SU-DHL-6 (cell line): ENCODE results near the gene IL6R.

Experiments used
- H2AFZ ChIP-seq: fragments of 200-600 bp; sonication (generic); 2 replicates; pipeline ENCODE4 v1.6.1; 2014; ENCODE audit warnings: low read depth, mild to moderate bottlenecking, moderate library complexity, mixed read lengths, antibody characterized with exemption, low read length; ENCODE audit not compliant: severe bottlenecking
- H3F3A ChIP-seq: fragments of 200-600 bp; shearing (Covaris generic); 2 replicates; pipeline ENCODE4 v1.6.0; 2016; ENCODE audit warnings: antibody characterized with exemption, mild to moderate bottlenecking; ENCODE audit not compliant: insufficient read depth
- H3K27ac ChIP-seq: fragments of 200-600 bp; sonication (generic); 2 replicates; pipeline ENCODE4 v1.5.1; 2016; ENCODE audit warnings: low read depth, mild to moderate bottlenecking, low read length, moderate library complexity, mixed read lengths
- H3K27me3 ChIP-seq: fragments of 200-600 bp; sonication (generic), shearing (Covaris generic); 2 replicates; pipeline ENCODE4 v1.6.0; 2014; ENCODE audit warnings: mild to moderate bottlenecking, low read length
- H3K36me3 ChIP-seq: fragments of 200-600 bp; sonication (generic); 2 replicates; pipeline ENCODE4 v1.6.1; 2014; ENCODE audit warnings: mild to moderate bottlenecking, low read length, mixed read lengths
- H3K4me2 ChIP-seq: fragments of 300-600, 200-600 bp; shearing (Covaris generic), sonication (generic); 2 replicates; pipeline ENCODE4 v1.6.0; 2014; ENCODE audit warnings: low read length, low read depth, mild to moderate bottlenecking; ENCODE audit not compliant: poor library complexity, severe bottlenecking
- H3K4me3 ChIP-seq: fragments of 200-600 bp; sonication (generic); 2 replicates; pipeline ENCODE4 v1.5.1; 2014; ENCODE audit warnings: antibody characterized with exemption, low read length, mild to moderate bottlenecking, mixed read lengths; ENCODE audit not compliant: insufficient read depth, poor library complexity, severe bottlenecking
- H3K79me2 ChIP-seq: fragments of 200-600 bp; sonication (generic); 2 replicates; pipeline ENCODE4 v1.6.1; 2014; ENCODE audit warnings: mild to moderate bottlenecking, low read length, moderate library complexity; ENCODE audit not compliant: insufficient read depth
- H3K9ac ChIP-seq: fragments of 200-600 bp; sonication (generic); 2 replicates; pipeline ENCODE4 v1.7.0; 2014; ENCODE audit warnings: mild to moderate bottlenecking, low read length
- H3K9me2 ChIP-seq: fragments of 200-600 bp; sonication (generic); replicated peaks from 2 replicates; pipeline ENCODE4 v1.6.1; 2014; ENCODE audit warnings: low read length; ENCODE audit not compliant: insufficient read depth
- H3K9me3 ChIP-seq: fragments of 200-600 bp; sonication (generic); 2 replicates; pipeline ENCODE4 v1.6.1; 2014; ENCODE audit warnings: low read length, mixed read lengths; ENCODE audit not compliant: insufficient read depth
- H4K20me1 ChIP-seq: fragments of 200-600 bp; sonication (generic); 2 replicates; pipeline ENCODE4 v1.6.1; 2014; ENCODE audit warnings: low read depth, mild to moderate bottlenecking, antibody characterized with exemption, low read length, moderate library complexity, mixed read lengths
- CTCF ChIP-seq: fragments of 200-600 bp; sonication (generic); IDR thresholded peaks from one replicate; pipeline ENCODE4 v1.5.1; 2017; ENCODE audit warnings: antibody characterized with exemption, mild to moderate bottlenecking, low read length, moderate library complexity; ENCODE audit not compliant: insufficient read depth, poor library complexity, severe bottlenecking
- EZH2phosphoT487 ChIP-seq: fragments of 200-600 bp; sonication (generic), shearing (Covaris generic); conservative IDR thresholded peaks from 2 replicates; pipeline ENCODE4 v1.6.1; 2018; ENCODE audit warnings: mild to moderate bottlenecking, antibody characterized with exemption, low read length, moderate library complexity, mixed read lengths

Gene IL6R

GRCh38 chr1:154466206-154466605, 61.1 kb downstream of the IL6R start:
- no peak for TF ChIP-seq EZH2phosphoT487
- no peak for TF ChIP-seq CTCF
- Histone ChIP-seq H3K9ac (no peak overlapping the region), H3K4me2 (no peak overlapping the region), H3K27me3 (no peaks in the 10 kb centered on the region), H4K20me1 (no peaks in the 10 kb centered on the region), H3K27ac (no peak overlapping the region), H3K9me3 (no peaks in the 10 kb centered on the region), H3K36me3 (no peaks in the 10 kb centered on the region), H2AFZ (no peak overlapping the region), H3K79me2 (no peaks in the 10 kb centered on the region), H3K4me3 (no peak overlapping the region), H3K9me2 (no peaks in the 10 kb centered on the region), H3F3A (no peaks in the 10 kb centered on the region)

DNA sequence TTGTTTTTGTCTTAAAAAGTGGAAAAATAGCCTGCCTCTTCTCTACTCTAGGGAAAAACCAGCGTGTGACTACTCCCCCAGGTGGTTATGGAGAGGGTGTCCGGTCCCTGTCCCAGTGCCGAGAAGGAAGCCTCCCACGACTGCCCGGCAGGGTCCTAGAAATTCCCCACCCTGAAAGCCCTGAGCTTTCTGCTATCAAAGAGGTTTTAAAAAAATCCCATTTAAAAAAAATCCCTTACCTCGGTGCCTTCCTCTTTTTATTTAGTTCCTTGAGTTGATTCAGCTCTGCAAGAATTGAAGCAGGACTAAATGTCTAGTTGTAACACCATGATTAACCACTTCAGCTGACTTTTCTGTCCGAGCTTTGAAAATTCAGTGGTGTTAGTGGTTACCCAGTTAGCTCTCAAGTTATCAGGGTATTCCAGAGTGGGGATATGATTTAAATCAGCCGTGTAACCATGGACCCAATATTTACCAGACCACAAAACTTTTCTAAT, 61.8 kb downstream of the IL6R start:
- Histone ChIP-seq H4K20me1 (no peaks in the 10 kb centered on the region), H3K27ac (no peak overlapping the region), H3K4me2 (no peak overlapping the region), H3K9ac (no peak overlapping the region), H3K36me3 (no peaks in the 10 kb centered on the region), H3K9me3 (no peaks in the 10 kb centered on the region), H3K79me2 (no peaks in the 10 kb centered on the region), H3K27me3 (no peaks in the 10 kb centered on the region), H3K4me3 (no peak overlapping the region), H3K9me2 (no peaks in the 10 kb centered on the region), H2AFZ (no peak overlapping the region), H3F3A (no peaks in the 10 kb centered on the region)
- TF ChIP-seq CTCF = no peak
- TF ChIP-seq EZH2phosphoT487 = no peak

DNA sequence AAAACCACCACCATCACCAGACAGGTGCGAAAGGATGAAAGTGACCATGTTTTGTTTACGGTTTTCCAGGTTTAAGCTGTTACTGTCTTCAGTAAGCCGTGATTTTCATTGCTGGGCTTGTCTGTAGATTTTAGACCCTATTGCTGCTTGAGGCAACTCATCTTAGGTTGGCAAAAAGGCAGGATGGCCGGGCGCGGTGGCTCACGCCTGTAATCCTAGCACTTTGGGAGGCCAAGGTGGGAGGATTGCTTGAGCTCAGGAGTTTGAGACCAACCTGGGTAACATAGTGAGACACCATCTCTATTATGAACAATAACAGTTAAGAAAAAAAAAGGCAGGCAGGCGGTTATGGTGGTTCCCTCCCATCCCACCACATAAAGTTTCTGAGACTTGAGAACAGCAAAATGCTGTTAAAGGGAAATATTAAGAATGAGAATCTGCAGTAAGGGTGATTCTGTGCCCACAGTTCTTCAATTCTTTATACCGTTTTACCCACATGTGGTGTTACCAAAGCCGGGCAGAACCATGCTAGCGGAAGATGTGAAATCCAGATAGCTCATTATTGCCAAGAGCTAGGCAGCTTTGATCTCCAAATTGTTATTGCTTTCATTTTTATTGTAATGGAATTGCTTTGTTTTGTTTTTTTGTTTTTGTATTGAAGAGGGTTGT, 62.4 kb downstream of the IL6R start:
- no peak overlapping the region for H3K4me2 ChIP-seq
- H3K27ac ChIP-seq = no peak overlapping the region
- TF ChIP-seq CTCF = no peak
- TF ChIP-seq EZH2phosphoT487 = no peak
- H3K4me3 ChIP-seq = no peak overlapping the region
- H3K79me2 ChIP-seq = no peaks in the 10 kb centered on the region
- H3K9me2 ChIP-seq = no peaks in the 10 kb centered on the region
- H3K36me3 ChIP-seq = no peaks in the 10 kb centered on the region
- H3K9me3 ChIP-seq = no peaks in the 10 kb centered on the region
- H3K9ac ChIP-seq = no peak overlapping the region
- H3K27me3 ChIP-seq = no peaks in the 10 kb centered on the region
- no peaks in the 10 kb centered on the region for H3F3A ChIP-seq
- no peaks in the 10 kb centered on the region for H4K20me1 ChIP-seq
- H2AFZ ChIP-seq = no peak overlapping the region
